Tibial nerve (tissue), 3 donors: ENCODE data around the gene MAPKAPK2.

Experiments
- POLR2A ChIP-seq, 2 donors: fragments of 450-650 bp; IDR thresholded peaks; one replicate each; pipeline ENCODE4 v1.6.1; 2017; ENCODE audit warnings: antibody characterized with exemption in 2 of 2, mild to moderate bottlenecking in 2 of 2, moderate library complexity in 2 of 2
- TF ChIP-seq, protein P1 (sequence below), 5 experiments: fragments of 200-600 bp in 3 of 5; fragments of 450-650 bp in 2 of 5; sonication (generic) in 3 of 5; IDR thresholded peaks; one replicate each; pipeline ENCODE4 v1.5.1; 2016 to 2019; ENCODE audit warnings: antibody characterized with exemption in 5 of 5, mild to moderate bottlenecking in 3 of 5, moderate library complexity in 2 of 5

DNA sequence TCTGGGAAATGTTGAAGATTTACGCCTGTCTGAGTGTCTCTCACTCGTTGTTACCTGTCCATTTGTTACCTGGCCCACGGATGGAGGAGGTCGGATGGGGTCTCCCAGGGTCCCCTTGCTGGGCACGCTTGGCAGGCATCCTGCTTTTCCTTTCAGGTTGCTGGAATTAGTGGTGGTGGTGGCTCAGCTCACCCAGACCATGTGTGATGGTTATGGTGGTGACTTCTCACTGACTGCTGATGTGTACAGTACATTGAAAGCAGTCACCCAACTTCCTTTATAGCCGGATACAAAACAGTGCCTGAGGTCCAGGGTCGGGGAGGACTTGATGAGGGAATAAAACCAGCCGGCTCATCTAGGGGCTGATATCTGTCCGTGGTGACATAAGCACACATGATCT, 19.5 kb downstream of the MAPKAPK2 start:
- TF ChIP-seq, protein P1, sequence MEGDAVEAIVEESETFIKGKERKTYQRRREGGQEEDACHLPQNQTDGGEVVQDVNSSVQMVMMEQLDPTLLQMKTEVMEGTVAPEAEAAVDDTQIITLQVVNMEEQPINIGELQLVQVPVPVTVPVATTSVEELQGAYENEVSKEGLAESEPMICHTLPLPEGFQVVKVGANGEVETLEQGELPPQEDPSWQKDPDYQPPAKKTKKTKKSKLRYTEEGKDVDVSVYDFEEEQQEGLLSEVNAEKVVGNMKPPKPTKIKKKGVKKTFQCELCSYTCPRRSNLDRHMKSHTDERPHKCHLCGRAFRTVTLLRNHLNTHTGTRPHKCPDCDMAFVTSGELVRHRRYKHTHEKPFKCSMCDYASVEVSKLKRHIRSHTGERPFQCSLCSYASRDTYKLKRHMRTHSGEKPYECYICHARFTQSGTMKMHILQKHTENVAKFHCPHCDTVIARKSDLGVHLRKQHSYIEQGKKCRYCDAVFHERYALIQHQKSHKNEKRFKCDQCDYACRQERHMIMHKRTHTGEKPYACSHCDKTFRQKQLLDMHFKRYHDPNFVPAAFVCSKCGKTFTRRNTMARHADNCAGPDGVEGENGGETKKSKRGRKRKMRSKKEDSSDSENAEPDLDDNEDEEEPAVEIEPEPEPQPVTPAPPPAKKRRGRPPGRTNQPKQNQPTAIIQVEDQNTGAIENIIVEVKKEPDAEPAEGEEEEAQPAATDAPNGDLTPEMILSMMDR (IDR thresholded peaks at IDR 0.05), result no peak
- TF ChIP-seq POLR2A (IDR thresholded peaks at IDR 0.05), result no peak
